Measurements from ENCODE around the gene C3orf18.

- TF ChIP-seq GATA2 (IDR thresholded peaks at IDR 0.05; ENCODE audit: low read depth, low read length) = no peak
- TF ChIP-seq GATA3 (IDR thresholded peaks at IDR 0.05; ENCODE audit: low read depth, low read length) = no peak
Observed at GRCh38 chr3:50567386-50568167, at the start of gene C3orf18.
